ENCODE results near the gene SEMA3F.

SEMA3F gene

GRCh38 chr3:50132421-50133282 lies 22.5 kb upstream of the SEMA3F start:
- peak; percentile 87 for DNase-seq (ENCODE audit: low spot score)

GRCh38 chr3:50133283-50133615 lies 21.9 kb upstream of the SEMA3F start:
- DNase-seq (ENCODE audit: low spot score) = peak; percentile 81

- no peak for DNase-seq (ENCODE audit: low spot score)
These were observed 20.8 kb upstream of the SEMA3F start for GRCh38 chr3:50134367-50134766.

GRCh38 chr3:50135964-50136363 lies 19.2 kb upstream of the SEMA3F start:
- no peak for DNase-seq (ENCODE audit: low spot score)

- DNase-seq (ENCODE audit: low spot score) = no peak
These were observed 18.3 kb upstream of the SEMA3F start for GRCh38 chr3:50136714-50137405.

- DNase-seq (ENCODE audit: low spot score) = no peak
These were observed 17.6 kb upstream of the SEMA3F start for GRCh38 chr3:50137531-50137930.

- DNase-seq (ENCODE audit: low spot score) = peak; percentile 80
These were observed 16.6 kb upstream of the SEMA3F start for GRCh38 chr3:50138266-50139200.

- DNase-seq (ENCODE audit: low spot score) = no peak
These were observed 15.8 kb upstream of the SEMA3F start for GRCh38 chr3:50139308-50139707.

GRCh38 chr3:50139718-50140423 lies 15.3 kb upstream of the SEMA3F start:
- no peak for DNase-seq (ENCODE audit: low spot score)

GRCh38 chr3:50140990-50141389 lies 14.1 kb upstream of the SEMA3F start:
- DNase-seq (ENCODE audit: low spot score) = no peak

- DNase-seq (ENCODE audit: low spot score) = peak; percentile 82
These were observed 8.7 kb upstream of the SEMA3F start for GRCh38 chr3:50146316-50146901.

GRCh38 chr3:50147016-50147415 lies 8.1 kb upstream of the SEMA3F start:
- DNase-seq (ENCODE audit: low spot score) = no peak

- no peak for DNase-seq (ENCODE audit: low spot score)
These were observed 7.7 kb upstream of the SEMA3F start for GRCh38 chr3:50147447-50147846.

- DNase-seq (ENCODE audit: low spot score) = no peak
These were observed 7.3 kb upstream of the SEMA3F start for GRCh38 chr3:50147861-50148260.

- DNase-seq (ENCODE audit: low spot score) = no peak
These were observed 4.7 kb upstream of the SEMA3F start for GRCh38 chr3:50150404-50150750.

GRCh38 chr3:50150863-50151686 lies 4.0 kb upstream of the SEMA3F start:
- DNase-seq (ENCODE audit: low spot score) = no peak

- no peak for DNase-seq (ENCODE audit: low spot score)
These were observed 3.4 kb upstream of the SEMA3F start for GRCh38 chr3:50151728-50152127.

GRCh38 chr3:50153782-50154475 lies 1.2 kb upstream of the SEMA3F start:
- no peak for DNase-seq (ENCODE audit: low spot score)

- DNase-seq (ENCODE audit: low spot score) = no peak
These were observed 666 bp upstream of the SEMA3F start for GRCh38 chr3:50154476-50154839.

- no peak for DNase-seq (ENCODE audit: low spot score)
These were observed 361 bp downstream of the SEMA3F start for GRCh38 chr3:50155491-50155878.

All from D341Med (cell line).